Inflammatory macrophage treated with lipopolysaccharide for 1 hour (primary cell): ENCODE data around the gene INHBB.

Experiments used
- DNase-seq, 2 donors: peaks; one replicate each; pipeline ENCODE4 v3.0.0-alpha.2; 2020 to 2022

INHBB gene

DNA sequence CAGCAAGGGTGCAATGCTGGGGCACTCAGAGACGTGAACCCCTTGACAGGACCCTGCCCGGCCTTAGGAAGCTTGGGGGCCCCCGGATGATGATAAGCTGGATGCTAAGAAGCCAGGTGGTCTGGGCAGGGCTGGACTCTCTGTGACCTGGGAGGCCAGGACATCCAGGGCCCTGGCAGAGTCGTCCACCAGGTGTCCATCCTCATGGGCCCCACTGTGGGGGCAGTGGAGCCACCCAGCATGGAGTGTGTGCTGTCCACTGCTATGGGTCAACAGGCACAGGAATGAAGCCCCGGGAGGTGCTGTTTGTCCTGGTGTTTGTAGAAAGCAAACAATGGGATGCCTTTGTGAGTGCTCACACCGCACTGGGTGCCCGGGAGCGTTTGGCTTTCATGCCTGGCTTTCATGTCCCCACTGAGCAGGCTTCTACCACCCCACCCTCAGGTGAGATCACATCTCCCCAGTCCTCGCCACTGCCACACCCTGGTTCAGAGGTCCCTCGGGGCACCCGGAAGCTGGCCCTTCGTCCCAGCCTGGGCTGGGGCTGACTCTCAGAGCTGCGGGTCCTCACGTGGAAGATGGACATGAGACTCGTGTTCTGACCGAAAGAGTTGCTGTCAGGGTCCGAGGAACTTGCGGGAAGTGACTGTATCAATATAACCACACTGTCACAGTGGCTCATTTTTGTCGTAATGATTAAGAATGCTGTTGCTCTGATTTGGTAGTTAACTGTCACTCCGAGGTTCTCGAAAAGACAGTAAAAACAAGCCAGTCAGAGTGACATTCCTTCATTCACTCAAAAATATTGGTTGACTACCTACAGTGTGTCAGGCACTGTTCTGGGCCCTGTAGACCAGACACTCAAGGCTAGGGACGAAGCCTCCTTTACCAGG is 53.3 kb downstream of the INHBB start:
- DNase-seq, result no peak

DNA sequence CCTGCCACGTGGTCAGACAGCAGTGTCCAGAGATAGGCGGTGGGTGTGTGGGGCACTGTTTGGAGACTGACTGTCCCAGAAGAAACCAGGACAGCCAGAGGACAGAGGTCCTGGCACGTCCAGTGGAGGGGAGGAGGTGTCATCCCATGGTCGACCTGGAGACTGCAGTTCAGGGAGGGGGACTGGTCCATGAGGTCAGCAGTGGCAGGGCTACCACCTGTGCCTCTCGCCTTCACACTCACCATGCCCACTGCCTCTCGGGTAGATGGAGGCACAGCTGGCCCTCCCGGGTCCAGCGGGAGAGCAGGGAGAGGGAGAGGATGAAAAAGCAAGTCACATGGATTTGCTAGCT is 53.9 kb downstream of the INHBB start:
- DNase-seq, result no peak

DNA sequence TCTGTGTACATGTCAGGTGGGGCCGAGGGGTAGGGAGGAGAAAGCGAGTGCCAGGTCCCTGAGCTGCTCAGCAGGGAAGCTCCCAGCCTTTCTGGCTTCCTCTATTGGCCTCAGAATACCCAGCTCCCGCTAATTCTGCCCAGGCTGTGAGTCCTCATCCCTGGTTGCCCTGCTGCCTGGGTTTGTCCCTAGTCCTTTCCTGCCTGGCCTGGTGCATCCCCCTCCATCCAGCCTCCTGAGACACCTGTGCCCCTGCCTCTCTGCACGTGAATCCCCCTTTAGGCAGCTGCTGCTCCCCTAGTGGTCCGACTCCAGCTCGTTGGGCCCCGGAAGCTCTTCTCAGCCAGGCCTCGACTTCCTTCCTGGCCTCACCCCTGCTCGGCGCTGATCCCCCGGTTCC is 54.6 kb downstream of the INHBB start:
- DNase-seq, result no peak
